GM19193 (cell line): ENCODE data around the gene PTAR1.

Experiments
- POLR2A ChIP-seq: IDR thresholded peaks from 4 replicates; pipeline ENCODE4 v1.6.1; 2011; ENCODE audit not compliant: insufficient read depth, insufficient read length; ENCODE audit errors: extremely low read depth

Gene PTAR1

GRCh38 chr9:69697475-69697874 is 62.3 kb downstream of the PTAR1 start:
- no peak for TF ChIP-seq POLR2A

DNA sequence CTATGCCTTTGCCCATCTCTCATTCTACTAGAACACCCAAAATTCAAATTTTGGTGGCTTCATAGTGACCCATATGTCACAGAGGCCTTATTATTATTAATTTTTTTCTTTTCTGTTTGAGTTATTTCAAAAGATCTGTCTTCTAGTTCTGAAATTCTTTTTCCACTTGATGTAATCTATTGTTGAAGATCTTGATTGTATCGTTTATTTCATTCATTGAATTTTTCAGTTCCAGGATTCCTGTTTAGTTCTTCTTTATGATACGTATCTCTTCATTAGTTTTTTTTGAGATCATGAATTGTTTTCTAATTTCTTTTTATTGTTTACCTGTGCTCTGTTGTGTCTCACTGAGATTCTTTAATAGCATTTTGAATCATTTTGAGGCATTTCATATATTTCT is 63.0 kb downstream of the PTAR1 start:
- no peak for TF ChIP-seq POLR2A

DNA sequence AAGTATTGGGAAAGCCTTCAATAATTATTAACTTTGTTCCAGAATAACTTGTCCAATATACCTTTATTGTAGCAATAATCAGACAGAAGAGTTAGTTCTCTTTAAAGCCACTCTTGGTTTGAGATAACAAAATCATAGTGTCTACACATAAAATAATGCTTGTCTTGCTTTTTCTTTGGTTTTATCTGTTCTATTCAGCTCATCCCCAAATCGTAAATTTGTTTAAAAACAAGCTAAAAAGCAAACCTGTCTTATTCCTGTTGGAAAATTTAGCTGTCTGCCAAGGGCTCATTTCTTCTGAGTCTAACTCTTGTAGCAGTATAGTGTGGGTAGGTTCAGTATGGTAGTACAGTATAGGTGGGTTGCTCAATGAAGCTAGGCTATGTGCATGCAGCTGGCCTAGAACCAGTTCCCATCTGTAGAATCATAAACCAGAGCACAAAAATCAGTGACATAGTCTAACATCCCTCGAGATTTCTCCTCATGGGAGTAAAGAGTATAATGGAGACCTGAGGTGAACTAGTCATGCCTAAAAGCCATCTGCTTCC is 69.7 kb downstream of the PTAR1 start:
- no peak for TF ChIP-seq POLR2A

- no peak for TF ChIP-seq POLR2A
These were observed 75.9 kb downstream of the PTAR1 start for GRCh38 chr9:69683927-69684326.

- TF ChIP-seq POLR2A = no peak
These were observed 80.8 kb downstream of the PTAR1 start for GRCh38 chr9:69678843-69679538.

DNA sequence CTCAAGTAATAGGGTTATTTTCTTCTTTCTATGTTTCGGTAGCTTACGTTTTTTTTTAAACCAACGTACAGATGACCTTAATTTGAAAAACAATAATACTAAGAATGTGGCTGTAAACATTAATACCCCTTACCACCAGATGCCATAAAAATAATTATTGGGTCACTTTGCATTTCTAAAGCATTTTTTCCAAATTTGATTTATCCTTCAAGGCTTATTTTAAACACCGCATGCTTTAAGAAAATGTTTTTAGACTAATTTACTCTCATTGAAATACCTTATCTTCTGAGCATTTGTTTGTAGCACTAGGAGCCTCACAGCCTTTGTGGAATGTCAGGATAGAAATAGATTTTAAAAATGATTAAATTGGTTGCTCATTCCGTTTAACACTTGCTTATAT is 81.9 kb downstream of the PTAR1 start:
- no peak for TF ChIP-seq POLR2A

GRCh38 chr9:69675563-69675962 is 84.2 kb downstream of the PTAR1 start:
- TF ChIP-seq POLR2A = no peak

DNA sequence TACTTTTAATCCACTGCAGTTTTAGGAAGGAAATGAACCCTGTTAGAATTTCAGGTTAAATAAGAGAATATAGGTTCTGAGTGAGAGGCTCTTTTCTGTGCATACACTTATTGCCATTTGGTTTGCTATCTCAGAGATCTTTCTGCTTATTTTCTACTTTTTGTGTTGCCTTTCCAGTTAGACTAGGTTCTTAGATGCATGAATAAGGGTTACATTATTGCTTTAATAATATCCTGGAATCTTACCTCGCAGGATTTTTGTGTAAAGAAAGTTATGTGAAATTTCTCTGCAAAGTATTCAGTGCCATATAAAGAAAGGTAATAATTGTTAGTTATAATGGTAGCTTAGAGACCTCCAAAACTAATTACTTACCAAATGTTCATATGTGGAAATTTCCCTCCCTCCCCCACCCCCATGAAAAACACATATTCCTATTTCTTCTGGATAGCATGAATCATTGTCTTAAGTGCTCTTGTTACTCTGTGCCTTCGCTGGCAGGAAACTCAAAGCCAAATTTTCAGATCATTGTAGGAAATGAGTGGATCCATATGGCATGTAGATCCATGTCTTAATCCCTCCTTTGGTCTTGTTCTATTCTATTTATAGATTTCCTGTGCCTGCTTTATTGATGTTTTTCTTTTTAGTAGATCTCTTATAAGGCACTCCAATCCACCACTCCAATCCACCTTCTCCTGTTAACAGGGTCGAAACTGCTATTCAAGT is 84.9 kb downstream of the PTAR1 start:
- no peak for TF ChIP-seq POLR2A

DNA sequence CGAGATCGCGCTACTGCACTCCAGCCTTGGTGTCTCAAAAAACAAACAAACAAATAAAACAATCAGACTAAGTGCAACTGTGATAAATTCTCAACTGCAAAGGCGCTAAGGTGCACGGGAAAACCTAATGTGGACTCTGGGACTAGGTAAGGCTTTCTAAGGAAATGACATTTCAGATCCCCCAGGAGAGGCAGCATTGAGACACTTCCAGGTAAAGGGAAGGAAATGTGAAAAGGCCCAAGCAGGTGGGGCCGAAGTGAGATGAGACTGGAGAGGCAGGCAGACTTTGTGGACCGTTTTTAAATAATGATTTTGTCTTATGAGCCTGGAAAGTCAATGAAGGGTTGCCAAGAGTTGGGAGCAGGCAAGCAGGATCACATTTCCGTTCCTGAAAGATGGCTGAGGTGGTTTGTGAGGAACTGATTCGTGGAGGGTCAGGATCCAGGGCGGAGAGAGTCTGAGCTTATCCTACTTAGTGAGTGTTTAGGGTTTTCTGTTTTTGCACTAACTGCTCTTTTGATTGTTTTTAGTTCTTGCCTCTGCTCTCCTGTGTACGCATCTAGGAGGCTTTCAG is 85.6 kb downstream of the PTAR1 start:
- TF ChIP-seq POLR2A = no peak

DNA sequence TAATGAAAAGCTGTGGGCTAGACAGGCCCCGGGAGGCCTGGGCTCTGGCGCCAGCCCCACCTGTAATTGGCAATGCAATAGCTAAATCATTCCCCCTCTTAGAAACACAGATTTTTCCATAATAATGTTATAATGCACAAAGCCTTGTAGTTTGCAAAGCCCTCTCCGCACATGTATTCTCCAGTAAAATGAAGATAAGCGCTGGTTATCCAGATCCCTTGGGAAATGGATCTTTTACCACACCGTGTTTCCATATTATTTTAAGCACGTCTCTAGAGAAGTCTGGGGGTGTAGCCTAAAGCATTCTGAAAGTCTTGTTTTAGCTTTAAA is 86.5 kb downstream of the PTAR1 start:
- TF ChIP-seq POLR2A = no peak

- TF ChIP-seq POLR2A = no peak
These were observed 87.1 kb downstream of the PTAR1 start for GRCh38 chr9:69672596-69673310.

- no peak for TF ChIP-seq POLR2A
These were observed 87.8 kb downstream of the PTAR1 start, which contains the start of gene APBA1 for GRCh38 chr9:69671879-69672595. TSS of gene APBA1 (minus strand) at chr9:69672371.

- no peak for TF ChIP-seq POLR2A
These were observed 88.4 kb downstream of the PTAR1 start for GRCh38 chr9:69671311-69671878.

- TF ChIP-seq POLR2A = no peak
These were observed 92.5 kb downstream of the PTAR1 start for GRCh38 chr9:69667306-69667705.
